ENCODE measurements around the gene POU2F2. TPM values are rescaled to one million over a fixed set of nuclear protein-coding genes. Genes with fewer than 3 reads are reported as not detected.

POU2F2 gene
- total and polyA plus RNA-seq, 7 donors, result 0.14 to 0.86 (median 0.43) TPM

DNA sequence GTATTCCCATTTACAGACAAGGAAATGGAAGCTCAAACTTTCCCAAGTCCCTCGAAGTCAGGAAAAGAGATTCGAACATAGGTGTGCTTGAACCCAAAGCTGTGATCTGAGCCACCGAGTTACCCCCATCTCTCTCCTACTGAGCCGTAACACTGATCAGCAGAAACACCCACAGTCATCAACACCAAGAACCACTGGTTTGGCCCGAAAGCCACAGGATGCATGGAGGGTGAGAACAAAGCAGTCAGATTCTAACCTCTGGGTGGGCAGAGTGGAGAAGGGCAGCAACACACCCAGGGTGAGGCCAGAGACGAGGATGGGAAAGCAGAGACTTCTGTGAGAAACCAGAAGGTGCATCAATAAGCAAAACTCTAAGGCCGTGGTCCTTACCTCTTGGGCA, 27.7 kb upstream of the POU2F2 start:
- H3K9me3 ChIP-seq, result no peaks in the 10 kb centered on the region
- TF ChIP-seq, protein P1, sequence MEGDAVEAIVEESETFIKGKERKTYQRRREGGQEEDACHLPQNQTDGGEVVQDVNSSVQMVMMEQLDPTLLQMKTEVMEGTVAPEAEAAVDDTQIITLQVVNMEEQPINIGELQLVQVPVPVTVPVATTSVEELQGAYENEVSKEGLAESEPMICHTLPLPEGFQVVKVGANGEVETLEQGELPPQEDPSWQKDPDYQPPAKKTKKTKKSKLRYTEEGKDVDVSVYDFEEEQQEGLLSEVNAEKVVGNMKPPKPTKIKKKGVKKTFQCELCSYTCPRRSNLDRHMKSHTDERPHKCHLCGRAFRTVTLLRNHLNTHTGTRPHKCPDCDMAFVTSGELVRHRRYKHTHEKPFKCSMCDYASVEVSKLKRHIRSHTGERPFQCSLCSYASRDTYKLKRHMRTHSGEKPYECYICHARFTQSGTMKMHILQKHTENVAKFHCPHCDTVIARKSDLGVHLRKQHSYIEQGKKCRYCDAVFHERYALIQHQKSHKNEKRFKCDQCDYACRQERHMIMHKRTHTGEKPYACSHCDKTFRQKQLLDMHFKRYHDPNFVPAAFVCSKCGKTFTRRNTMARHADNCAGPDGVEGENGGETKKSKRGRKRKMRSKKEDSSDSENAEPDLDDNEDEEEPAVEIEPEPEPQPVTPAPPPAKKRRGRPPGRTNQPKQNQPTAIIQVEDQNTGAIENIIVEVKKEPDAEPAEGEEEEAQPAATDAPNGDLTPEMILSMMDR (IDR thresholded peaks at IDR 0.05), result no peak
- H3K27me3 ChIP-seq (ENCODE audit: insufficient read depth in 3 of 3, low read length in 2 of 3), result peaks cover 0 to 9% (median 2%) of the 10 kb centered on the region in 3 donors
- H3K4me1 ChIP-seq, result no peaks in the 10 kb centered on the region
- no peaks in the 10 kb centered on the region for H3K36me3 ChIP-seq (ENCODE audit: insufficient read depth in 1 of 2, low read depth in 1 of 2)
- no peak overlapping the region for H3K4me3 ChIP-seq
- 75 to 80% (median 76%) methylated on average over 7 of the region's 7 CpGs for WGBS, 3 donors
- no peak overlapping the region for H3K27ac ChIP-seq
- ATAC-seq, result no peak
- DNase-seq, result no peak
- intact Hi-C loops (cut with DNase I), result no loop called here

DNA sequence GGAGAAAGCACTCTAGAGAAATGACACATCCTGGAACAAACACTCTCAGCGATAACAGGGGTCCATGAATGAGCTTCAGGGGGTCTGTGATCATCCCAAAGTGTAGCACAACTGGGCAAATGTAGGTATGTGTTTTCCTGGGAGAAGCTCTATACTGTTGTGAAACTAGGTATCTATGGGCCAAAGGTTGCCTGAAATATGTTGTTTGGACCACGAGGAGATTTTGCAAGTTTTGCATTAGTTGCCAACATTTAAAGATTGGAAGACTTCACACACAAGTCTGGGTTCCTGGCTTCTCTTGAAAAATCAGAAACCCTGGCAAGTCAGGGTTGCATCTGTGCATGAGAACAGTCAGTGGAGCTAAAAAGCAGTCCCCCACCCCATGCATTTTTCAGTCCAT, 26.7 kb upstream of the POU2F2 start:
- DNase-seq (no peak), ATAC-seq (no peak)
- intact Hi-C loops (cut with DNase I), result no loop called here
- Histone ChIP-seq H3K9me3 (no peaks in the 10 kb centered on the region), H3K36me3 (ENCODE audit: insufficient read depth in 1 of 2, low read depth in 1 of 2) (no peaks in the 10 kb centered on the region), H3K27me3 (ENCODE audit: insufficient read depth in 3 of 3, low read length in 2 of 3) (peaks cover 0 to 17% (median 6%) of the 10 kb centered on the region in 3 donors), H3K27ac (no peak overlapping the region), H3K4me3 (no peak overlapping the region), H3K4me1 (no peaks in the 10 kb centered on the region)
- 42 to 51% (median 43%) methylated on average over 2 of the region's 2 CpGs for WGBS, 3 donors
- TF ChIP-seq, protein P1 (IDR thresholded peaks at IDR 0.05), result no peak

DNA sequence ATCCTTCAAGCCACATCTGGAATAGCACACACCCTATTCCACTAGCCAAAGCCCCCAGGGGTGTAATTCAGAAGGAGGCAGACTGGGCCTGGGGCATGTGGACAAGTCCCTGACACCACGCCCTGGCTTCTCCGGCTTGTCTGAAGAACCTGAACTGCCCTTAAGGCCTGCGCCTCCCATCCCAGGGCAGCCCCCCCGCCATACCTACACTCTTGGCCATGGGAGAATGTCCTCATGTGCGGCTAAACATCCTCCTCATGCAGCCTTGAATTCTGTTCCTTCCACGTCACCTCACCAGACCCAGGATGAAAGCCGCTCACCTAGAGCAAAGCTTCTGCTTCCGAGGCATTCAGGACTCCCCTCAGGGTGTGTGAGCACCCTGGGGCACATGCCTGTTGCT, 24.3 kb upstream of the POU2F2 start:
- no peak overlapping the region for H3K27ac ChIP-seq
- intact Hi-C loops (cut with DNase I), result no loop called here
- TF ChIP-seq, protein P1 (IDR thresholded peaks at IDR 0.05), result no peak
- H3K4me1 ChIP-seq, result no peaks in the 10 kb centered on the region
- DNase-seq (no peak), ATAC-seq (no peak)
- no peaks in the 10 kb centered on the region for H3K36me3 ChIP-seq (ENCODE audit: insufficient read depth in 1 of 2, low read depth in 1 of 2)
- WGBS, 3 donors, result 85 to 88% (median 87%) methylated on average over 8 of the region's 8 CpGs
- no peak overlapping the region for H3K4me3 ChIP-seq
- H3K9me3 ChIP-seq, result no peaks in the 10 kb centered on the region
- H3K27me3 ChIP-seq (ENCODE audit: insufficient read depth in 3 of 3, low read length in 2 of 3), result peaks cover 0 to 37% (median 11%) of the 10 kb centered on the region in 3 donors

DNA sequence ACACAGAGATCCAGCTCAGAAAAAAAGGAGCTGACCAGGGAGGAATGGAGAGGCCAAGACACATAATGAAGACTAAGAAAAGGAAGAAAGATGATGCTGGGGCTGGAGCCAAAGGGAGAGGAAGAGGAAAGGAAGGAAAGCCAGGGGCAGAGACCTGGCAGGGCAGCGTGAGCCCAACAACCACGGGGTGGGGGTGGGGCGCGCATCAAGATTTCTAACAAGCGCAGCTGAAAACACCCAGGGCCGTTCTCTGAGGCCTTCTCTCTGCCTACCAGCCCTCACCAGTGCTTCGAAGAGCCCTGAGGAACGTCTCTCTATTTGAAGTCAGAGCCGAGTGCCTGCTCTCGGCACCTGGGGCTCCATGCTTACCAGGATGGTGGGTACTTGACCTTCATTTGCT, 23.6 kb upstream of the POU2F2 start:
- Histone ChIP-seq H3K36me3 (ENCODE audit: insufficient read depth in 1 of 2, low read depth in 1 of 2) (no peaks in the 10 kb centered on the region), H3K9me3 (no peaks in the 10 kb centered on the region), H3K27ac (no peak overlapping the region), H3K4me3 (no peak overlapping the region), H3K27me3 (ENCODE audit: insufficient read depth in 3 of 3, low read length in 2 of 3) (peaks cover 0 to 45% (median 11%) of the 10 kb centered on the region in 3 donors), H3K4me1 (no peaks in the 10 kb centered on the region)
- DNase-seq (no peak), ATAC-seq (no peak)
- 21 to 29% (median 22%) methylated on average over 10 of the region's 10 CpGs for WGBS, 3 donors
- intact Hi-C loops (cut with DNase I), result no loop called here
- TF ChIP-seq, protein P1 (IDR thresholded peaks at IDR 0.05), result no peak

Measured in psoas muscle (tissue), 8 donors.